ENCODE results near the gene GALNT10.

GALNT10 gene

GRCh38 chr5:154298065-154298464 lies 107.5 kb downstream of the GALNT10 start:
- DNase-seq: no peak

- DNase-seq: no peak
These were observed 109.8 kb downstream of the GALNT10 start for GRCh38 chr5:154300207-154300883.

- DNase-seq: no peak
These were observed 111.2 kb downstream of the GALNT10 start for GRCh38 chr5:154301726-154302125.

GRCh38 chr5:154302161-154302560 lies 111.6 kb downstream of the GALNT10 start:
- no peak for DNase-seq

- no peak for DNase-seq
These were observed 112.6 kb downstream of the GALNT10 start for GRCh38 chr5:154303133-154303532.

GRCh38 chr5:154308443-154309370 lies 118.2 kb downstream of the GALNT10 start:
- no peak for DNase-seq

GRCh38 chr5:154309371-154309745 lies 118.8 kb downstream of the GALNT10 start:
- DNase-seq: no peak

- DNase-seq: no peak
These were observed 119.3 kb downstream of the GALNT10 start for GRCh38 chr5:154309805-154310204.

- DNase-seq: no peak
These were observed 120.8 kb downstream of the GALNT10 start for GRCh38 chr5:154311362-154311761.

- no peak for DNase-seq
These were observed 121.5 kb downstream of the GALNT10 start for GRCh38 chr5:154312000-154312399.

GRCh38 chr5:154312576-154312975 lies 122.0 kb downstream of the GALNT10 start:
- no peak for DNase-seq

- no peak for DNase-seq
These were observed 123.0 kb downstream of the GALNT10 start for GRCh38 chr5:154313360-154314017.

- DNase-seq: no peak
These were observed 124.7 kb downstream of the GALNT10 start for GRCh38 chr5:154315196-154315595.

- no peak for DNase-seq
These were observed 125.2 kb downstream of the GALNT10 start for GRCh38 chr5:154315756-154316155.

- DNase-seq: no peak
These were observed 125.8 kb downstream of the GALNT10 start for GRCh38 chr5:154316223-154316935.

- no peak for DNase-seq
These were observed 127.4 kb downstream of the GALNT10 start for GRCh38 chr5:154317916-154318315.

GRCh38 chr5:154318691-154319090 lies 128.2 kb downstream of the GALNT10 start:
- no peak for DNase-seq

- no peak for DNase-seq
These were observed 129.2 kb downstream of the GALNT10 start for GRCh38 chr5:154319736-154320135.

GRCh38 chr5:154320224-154321089 lies 129.9 kb downstream of the GALNT10 start:
- no peak for DNase-seq

- DNase-seq: no peak
These were observed 131.0 kb downstream of the GALNT10 start for GRCh38 chr5:154321546-154321945.

- DNase-seq: no peak
These were observed 133.5 kb downstream of the GALNT10 start for GRCh38 chr5:154324033-154324432.

GRCh38 chr5:154325566-154325965 lies 135.0 kb downstream of the GALNT10 start:
- no peak for DNase-seq

All from NCI-H2029 (cell line).